ENCODE results near the gene KLF8.

KLF8 gene

GRCh38 chrX:56310581-56310980, 78.4 kb downstream of the KLF8 start:
- no peak for DNase-seq

GRCh38 chrX:56313308-56313707, 81.2 kb downstream of the KLF8 start:
- no peak for DNase-seq

- no peak for DNase-seq
Measured at GRCh38 chrX:56314334-56314733, 82.2 kb downstream of the KLF8 start.

DNA sequence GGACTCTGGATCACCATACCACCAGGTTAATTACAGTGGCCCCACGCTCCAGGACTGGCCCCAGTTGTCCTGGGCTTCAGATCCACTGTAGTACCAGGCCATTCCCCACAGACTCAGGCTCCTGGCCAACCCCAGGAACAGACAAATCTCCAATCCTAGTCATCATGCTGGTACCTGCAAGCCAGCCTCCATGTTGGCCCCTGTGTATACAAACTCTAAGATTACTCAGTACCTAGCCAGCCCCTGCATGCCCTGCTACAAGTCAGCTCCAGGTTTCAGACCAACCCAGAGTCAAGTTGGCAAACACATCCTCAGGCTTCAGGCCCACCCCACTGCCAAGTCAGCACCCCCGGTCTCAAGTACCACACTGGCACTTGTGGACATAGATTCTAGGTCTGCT, 85.9 kb downstream of the KLF8 start:
- no peak for DNase-seq

DNA sequence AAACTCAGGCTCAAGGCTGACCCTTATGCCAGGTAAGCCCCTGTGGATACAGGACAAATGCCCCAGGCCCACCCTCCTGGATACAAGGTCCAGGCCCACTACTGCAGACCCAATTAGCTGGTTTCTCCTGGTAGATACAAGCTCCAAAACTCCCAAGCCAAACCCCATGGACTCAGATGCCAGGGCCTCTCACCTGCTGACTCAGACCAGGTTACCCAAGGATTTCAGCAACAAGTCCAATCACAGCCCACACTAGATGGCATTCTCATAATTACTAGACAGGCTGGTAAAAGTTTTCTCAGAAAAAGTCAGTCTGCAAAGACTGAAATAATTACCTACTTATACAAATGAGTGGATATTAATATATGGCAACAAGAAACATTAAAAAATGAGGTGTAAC, 87.0 kb downstream of the KLF8 start:
- no peak for DNase-seq

All from activated CD4-positive, alpha-beta T cell treated with anti-CD3 and anti-CD28 coated beads for 4 hours (primary cell).